SU-DHL-6 (cell line): ENCODE data around the gene ZNF117.

Experiments
- CTCF ChIP-seq: fragments of 200-600 bp; sonication (generic); IDR thresholded peaks from one replicate; pipeline ENCODE4 v1.5.1; 2017; ENCODE audit warnings: antibody characterized with exemption, mild to moderate bottlenecking, low read length, moderate library complexity; ENCODE audit not compliant: insufficient read depth, poor library complexity, severe bottlenecking
- EZH2phosphoT487 ChIP-seq: fragments of 200-600 bp; sonication (generic), shearing (Covaris generic); conservative IDR thresholded peaks from 2 replicates; pipeline ENCODE4 v1.6.1; 2018; ENCODE audit warnings: mild to moderate bottlenecking, antibody characterized with exemption, low read length, moderate library complexity, mixed read lengths

GRCh38 chr7:64947252-64948000 is 43.4 kb downstream of the ZNF117 start:
- TF ChIP-seq CTCF = no peak
- no peak for TF ChIP-seq EZH2phosphoT487
